GM18861 (cell line): Measurements from ENCODE around the gene BAK1.
"Not testable (repeated sequence)": the region's sequence is repeated elsewhere in the genome, so short reads cannot be mapped to it uniquely, and the experiment has no call there.

Source experiments
- ATAC-seq: cut with Tn5 transposase; IDR thresholded peaks from one replicate; pipeline ENCODE4 v1.9.1; 2021; ENCODE audit not compliant: unreplicated experiment

Gene BAK1

GRCh38 chr6:33609019-33609418, 28.9 kb upstream of the BAK1 start:
- ATAC-seq, result no peak

- ATAC-seq, result no peak
Measured at GRCh38 chr6:33607784-33608161, 27.7 kb upstream of the BAK1 start.

DNA sequence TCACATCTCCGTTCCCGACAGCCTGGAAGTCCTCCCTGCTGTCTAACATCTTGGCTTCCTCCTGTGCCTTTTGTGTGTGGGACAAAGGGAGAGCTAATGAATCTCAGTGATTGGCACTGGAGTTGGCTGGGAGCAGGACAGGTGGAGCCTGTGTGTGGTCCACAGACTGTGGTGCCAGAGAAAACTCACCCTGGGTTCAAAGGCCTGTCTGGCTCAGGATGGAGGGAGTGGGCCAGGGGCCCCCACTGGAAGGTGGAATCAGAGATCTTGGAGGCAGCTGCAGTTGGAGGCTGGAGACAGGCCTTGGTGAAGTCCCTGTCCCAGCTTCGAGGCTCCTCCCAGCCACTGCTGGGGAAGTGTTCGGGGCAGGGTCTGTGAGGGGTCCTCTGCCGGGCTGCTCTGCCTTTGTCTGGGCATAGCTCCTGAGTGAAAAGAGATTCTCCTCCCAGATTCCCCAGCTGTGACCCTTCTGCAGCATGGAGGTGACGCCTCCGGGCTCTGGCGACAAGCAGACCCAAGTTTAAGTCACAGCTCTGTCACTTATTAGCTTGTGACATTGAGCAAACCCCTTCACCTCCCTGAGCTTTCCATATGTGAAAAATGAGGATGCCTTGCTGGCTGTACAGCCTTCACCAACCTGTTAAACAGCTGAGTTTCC, 27.2 kb upstream of the BAK1 start:
- no peak for ATAC-seq

DNA sequence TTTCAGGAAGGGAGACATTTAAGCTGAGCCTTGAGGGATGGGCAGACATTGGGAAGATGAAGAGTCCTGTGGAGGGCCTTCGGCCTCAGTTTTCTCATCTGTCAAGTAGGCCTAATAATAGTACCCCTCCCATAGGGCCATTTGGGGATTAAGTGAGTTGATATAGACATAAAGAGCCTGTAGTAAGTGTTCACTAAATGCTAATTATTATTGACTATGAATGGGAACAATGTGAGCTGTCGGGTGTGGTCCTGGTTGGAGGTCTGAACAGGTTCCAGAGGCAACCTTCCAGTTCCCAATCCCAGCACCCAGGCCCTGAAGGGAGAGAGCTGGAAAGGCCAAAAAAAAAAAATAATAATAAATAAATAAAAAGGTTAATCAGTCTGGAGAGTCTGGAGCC, 26.6 kb upstream of the BAK1 start:
- ATAC-seq, result no peak

- ATAC-seq, result no peak
Measured at GRCh38 chr6:33604941-33605854, 25.1 kb upstream of the BAK1 start.

- ATAC-seq, result no peak
Measured at GRCh38 chr6:33602180-33602579, 22.1 kb upstream of the BAK1 start.

DNA sequence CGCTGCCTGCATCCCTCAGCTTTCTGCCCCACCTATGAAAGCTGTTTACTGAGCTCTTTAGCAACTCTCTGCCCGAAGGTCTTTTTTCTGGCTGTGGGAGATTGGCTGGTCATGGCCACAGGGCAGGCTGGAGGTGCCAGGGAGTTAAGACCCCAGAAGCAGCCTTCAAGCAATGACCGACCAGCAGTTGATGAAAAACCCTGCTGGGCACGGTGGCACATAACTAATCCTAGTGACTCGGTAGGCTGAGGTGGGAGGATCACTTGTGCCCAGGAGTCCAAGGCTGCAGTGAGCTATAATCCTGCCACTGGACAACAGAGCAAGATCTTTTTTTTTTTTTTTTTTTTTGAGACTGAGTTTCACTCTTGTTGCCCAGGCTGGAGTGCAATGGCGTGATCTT, 20.7 kb upstream of the BAK1 start:
- no peak for ATAC-seq

GRCh38 chr6:33599413-33599938, 19.4 kb upstream of the BAK1 start:
- no peak for ATAC-seq

GRCh38 chr6:33597551-33598322, 17.7 kb upstream of the BAK1 start:
- ATAC-seq, result no peak

GRCh38 chr6:33596894-33597293, 16.8 kb upstream of the BAK1 start:
- ATAC-seq, result not testable (repeated sequence)

GRCh38 chr6:33595001-33595846, 15.1 kb upstream of the BAK1 start:
- ATAC-seq, result no peak

DNA sequence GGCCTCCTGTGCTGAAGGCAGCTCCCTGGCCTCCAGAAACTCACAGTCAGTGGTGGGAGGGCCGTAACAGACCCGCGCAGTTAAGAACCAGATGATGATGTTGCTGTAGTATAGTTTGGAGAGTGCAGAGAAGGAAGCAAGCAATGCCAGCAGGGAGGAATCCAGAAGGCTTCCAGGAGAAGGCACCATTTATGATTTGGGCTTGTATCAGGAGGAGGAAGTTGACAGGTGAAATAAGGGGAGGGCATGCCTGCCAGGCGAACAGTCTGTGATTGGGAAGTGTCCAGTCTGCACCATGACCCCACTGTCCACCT, 13.3 kb upstream of the BAK1 start:
- no peak for ATAC-seq

DNA sequence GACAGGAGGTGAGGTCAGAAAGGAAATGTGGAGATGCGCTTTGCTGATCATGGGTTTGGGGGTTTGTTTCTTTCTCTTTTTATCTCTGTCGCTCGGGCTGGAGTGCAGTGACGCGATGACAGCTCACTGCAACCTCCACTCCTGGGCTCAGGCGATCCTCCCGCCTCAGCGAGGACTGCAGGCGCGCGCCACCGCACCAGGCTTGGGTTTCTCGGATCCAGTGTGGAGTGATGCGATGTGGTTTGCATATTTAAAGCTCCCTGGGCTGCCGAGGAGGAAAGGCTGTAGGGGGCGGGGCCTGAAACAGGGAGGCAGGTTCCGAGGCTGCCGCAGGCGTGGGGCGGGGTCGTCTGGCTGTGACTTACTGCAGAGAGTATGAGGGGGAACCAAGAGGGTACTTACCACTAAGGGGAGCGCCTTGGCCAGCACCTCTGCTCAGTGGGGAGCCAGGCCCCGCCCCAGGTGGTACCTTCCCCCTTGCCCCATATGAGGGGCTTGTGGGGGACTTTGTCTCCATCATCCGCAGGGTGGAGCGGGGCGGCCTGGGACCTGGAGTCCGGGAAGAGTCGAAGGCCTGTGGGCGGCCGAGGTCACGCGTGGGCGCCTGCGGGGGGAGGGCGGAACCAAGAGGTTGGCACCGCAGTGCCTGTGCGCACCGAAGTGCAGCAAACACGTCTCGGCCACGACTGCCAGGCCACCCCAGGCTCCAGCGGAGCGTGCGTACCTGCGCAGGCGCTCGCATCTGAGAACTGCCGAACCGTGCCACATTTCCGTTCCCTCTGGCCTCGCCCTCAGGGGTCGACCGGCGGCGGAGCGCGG, 12.7 kb upstream of the BAK1 start:
- ATAC-seq, result peak; percentile 33

- no peak for ATAC-seq
Measured at GRCh38 chr6:33592280-33592594, 12.2 kb upstream of the BAK1 start.

DNA sequence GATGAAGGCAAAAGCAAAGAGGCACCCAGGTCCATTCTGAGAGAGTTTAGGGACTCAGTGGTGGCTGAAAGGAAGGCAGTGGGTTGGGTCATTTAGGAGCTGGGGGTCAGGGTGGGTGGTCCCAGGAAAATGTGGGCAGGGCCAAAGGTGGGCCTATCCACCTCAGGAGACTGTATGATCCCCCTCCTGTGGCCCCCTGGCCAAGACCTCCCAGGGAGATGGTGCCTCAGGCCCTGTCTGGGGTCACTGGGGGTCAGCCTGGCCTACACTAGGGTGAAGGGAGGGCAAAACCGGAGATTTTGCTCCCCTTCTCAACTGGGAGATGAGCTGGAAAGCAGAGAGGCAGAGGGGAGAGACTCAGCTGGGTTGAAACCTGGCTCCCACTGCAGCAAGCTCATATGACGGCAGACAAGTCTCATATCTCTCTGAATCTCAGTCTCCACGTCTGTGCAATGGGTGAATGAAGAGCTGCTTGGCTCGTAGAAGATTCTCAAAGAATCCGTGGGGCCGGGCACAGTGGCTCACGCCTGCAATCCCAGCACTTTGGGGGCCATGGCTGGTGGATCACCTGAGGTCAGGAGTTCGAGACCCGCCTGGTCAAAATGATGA, 11.5 kb upstream of the BAK1 start:
- ATAC-seq, result no peak

DNA sequence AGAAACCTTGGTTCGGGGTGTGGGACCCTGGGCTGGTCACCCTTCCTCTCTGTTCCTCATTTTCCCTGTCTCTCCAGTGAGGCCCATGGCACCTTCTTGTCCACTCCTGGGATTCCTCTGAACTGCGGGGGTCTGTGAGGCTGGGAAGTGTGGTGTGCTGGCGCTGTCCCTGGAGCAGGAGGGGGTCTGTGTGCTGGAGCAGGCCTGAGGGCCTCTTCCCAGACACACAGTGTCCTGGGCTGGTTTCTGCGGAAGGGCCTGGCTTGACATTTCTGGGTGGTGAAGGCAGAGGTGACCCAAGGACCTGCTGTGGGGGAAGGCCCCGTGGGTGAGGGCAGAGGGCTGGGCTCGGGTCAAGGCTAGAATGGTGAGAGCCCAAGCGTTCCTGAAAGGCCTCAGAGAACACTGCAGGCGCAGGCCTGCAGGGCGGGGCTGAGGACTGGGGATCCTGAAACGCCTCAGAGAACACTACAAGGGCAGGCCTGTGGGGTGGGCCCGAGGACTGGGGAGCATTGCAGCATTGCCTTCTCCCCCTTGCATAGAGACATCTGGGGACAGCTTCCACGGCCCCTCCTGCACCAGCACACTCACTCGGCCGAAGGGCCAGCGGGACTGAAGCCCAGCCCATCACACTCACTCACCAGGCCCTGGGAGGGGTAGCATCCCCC, 10.6 kb upstream of the BAK1 start:
- no peak for ATAC-seq

DNA sequence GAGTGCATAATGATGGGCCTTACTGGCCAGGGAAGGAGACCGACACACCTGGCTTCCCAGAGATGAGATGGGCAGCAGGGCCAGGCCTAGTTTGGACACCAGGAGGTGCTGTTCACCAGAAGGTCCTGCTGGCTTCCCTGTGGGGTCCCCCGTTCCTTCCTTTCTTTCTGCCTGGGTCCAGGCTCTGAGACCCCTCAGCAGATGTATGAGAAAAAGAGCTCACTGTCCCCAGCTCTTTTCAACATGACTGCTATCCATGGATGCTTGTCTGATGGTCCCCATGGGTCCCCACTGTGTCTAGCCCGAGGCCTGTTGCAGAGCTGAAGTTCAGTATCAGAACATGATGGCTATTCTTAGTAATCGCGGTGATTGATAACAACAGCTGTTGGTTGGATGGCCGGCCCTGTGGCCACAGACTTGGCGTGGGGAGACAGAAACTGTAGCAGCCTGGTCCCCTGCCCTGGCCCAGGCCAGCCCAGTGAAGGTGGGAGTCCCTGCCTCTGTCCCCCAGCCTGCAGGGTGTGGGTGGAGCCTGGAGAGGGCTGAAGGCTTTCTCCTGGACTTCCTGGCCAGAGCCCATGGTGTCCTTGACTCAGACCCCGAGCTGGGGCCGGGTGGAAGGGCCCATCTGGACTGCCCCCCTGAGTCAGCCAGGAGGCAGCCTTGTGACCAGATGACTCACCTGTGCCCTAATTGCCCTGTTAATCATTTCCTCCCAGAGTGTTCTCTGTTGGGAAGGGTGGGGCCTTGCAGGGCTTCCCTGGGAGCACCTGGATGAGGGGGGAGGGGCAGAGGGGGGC, 9.9 kb upstream of the BAK1 start:
- peak; percentile 36 for ATAC-seq

DNA sequence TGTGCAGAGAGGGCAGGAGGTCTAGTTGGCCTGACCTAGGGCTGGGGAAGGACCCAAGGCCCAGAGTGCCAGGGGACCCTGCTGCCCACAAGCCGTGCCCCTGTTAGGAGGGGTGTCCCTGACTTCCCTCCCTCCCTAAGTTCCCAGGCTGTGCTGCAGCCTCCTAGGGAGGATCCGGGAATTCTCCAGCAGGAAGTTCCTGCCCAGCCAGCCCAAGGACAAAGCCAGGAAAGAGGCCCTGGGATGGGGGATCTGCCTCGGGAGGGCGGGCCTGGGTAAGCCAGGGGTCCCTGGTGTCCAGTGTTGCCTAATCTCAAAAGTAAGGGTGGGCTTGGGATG, 9.3 kb upstream of the BAK1 start:
- ATAC-seq, result no peak
